ENCODE data around the gene FKBP6.

- TF ChIP-seq POLR2AphosphoS5 (IDR thresholded peaks at IDR 0.05; ENCODE audit: low read depth, low read length) (no peak), REST (IDR thresholded peaks at IDR 0.05; ENCODE audit: insufficient read depth in 1 of 2, low read depth in 2 of 2, low read length in 2 of 2) (no peak), TAF1 (IDR thresholded peaks at IDR 0.05; ENCODE audit: borderline replicate concordance, insufficient read depth, low read length) (no peak), SIN3A (IDR thresholded peaks at IDR 0.05; ENCODE audit: borderline replicate concordance, insufficient read depth, low read length) (no peak)
Measured at GRCh38 chr7:73329861-73330581, 2.1 kb downstream of the FKBP6 start.
